Subcutaneous abdominal adipose tissue (tissue), 5 donors: ENCODE data around the gene PKN3.

Experiments
- H3K27ac ChIP-seq: one replicate; pipeline ENCODE4 v1.7.0; 2013; ENCODE audit warnings: low read depth, mild to moderate bottlenecking, inconsistent platforms, low read length, moderate library complexity
- H3K27me3 ChIP-seq, 5 donors: one replicate each; pipeline ENCODE4 v1.7.0; 2013; ENCODE audit warnings: low read length in 5 of 5, inconsistent platforms in 1 of 5; ENCODE audit not compliant: control insufficient read depth in 5 of 5, insufficient read depth in 4 of 5
- H3K36me3 ChIP-seq, 5 donors: one replicate each; pipeline ENCODE4 v1.7.0; 2013; ENCODE audit warnings: low read length in 5 of 5; ENCODE audit not compliant: control insufficient read depth in 5 of 5, insufficient read depth in 5 of 5
- H3K4me1 ChIP-seq, 5 donors: one replicate each; pipeline ENCODE4 v1.7.0; 2013; ENCODE audit warnings: low read length in 5 of 5, mild to moderate bottlenecking in 3 of 5, moderate library complexity in 1 of 5; ENCODE audit not compliant: control insufficient read depth in 5 of 5, insufficient read depth in 5 of 5
- H3K4me3 ChIP-seq, 5 donors: one replicate each; pipeline ENCODE4 v1.7.0; 2013; ENCODE audit warnings: low read length in 5 of 5, low read depth in 1 of 5
- H3K9ac ChIP-seq, 5 donors: one replicate each; pipeline ENCODE4 v1.7.0; 2013; ENCODE audit warnings: low read length in 5 of 5, mild to moderate bottlenecking in 4 of 5, moderate library complexity in 3 of 5
- H3K9me3 ChIP-seq, 5 donors: one replicate each; pipeline ENCODE4 v1.7.0; 2013; ENCODE audit warnings: low read length in 5 of 5; ENCODE audit not compliant: control insufficient read depth in 5 of 5
- donor health status: healthy.
- donor health status: healthy.
- donor health status: healthy.
- donor health status: healthy.
- donor health status: healthy.

The PKN3 gene

GRCh38 chr9:128715436-128715750 is 13.1 kb downstream of the PKN3 start:
- no peak overlapping the region for H3K9ac ChIP-seq
- H3K4me1 ChIP-seq = peaks cover 0 to 17% (median 11%) of the 10 kb centered on the region in 5 donors
- H3K4me3 ChIP-seq = no peak overlapping the region
- no peak overlapping the region for H3K27ac ChIP-seq
- no peaks in the 10 kb centered on the region for H3K9me3 ChIP-seq
- H3K27me3 ChIP-seq = no peaks in the 10 kb centered on the region
- peaks cover 0 to 44% (median 36%) of the 10 kb centered on the region in 5 donors for H3K36me3 ChIP-seq

DNA sequence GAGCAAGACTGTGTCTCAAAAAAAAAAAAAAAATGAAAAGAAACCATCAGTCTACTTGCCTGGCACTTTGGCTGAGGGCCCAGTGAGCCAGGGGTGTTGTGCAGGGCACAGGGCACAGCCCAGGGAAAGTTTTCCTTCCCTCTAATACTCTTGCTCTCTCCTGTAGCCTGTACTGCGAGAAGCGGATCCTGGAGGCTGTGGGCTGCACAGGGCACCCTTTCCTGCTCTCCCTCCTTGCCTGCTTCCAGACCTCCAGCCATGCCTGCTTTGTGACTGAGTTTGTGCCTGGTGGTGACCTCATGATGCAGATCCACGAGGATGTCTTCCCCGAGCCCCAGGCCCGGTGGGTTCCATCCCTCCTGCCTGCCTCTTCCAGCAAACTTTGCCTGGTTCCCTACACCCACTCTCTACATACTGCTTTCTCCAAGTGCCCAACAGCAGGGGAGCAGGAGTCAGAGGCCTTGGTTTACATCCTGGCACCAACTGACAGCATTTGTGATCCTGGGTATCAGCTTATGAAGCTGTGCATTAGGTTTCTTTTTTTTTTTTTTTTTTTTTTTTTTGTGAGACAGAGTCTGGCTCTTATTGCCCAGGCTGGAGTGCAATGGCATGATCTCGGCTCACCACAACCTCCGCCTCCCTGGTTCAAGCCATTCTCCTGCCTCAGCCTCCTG is 14.4 kb downstream of the PKN3 start:
- Histone ChIP-seq H3K9ac (no peak overlapping the region), H3K4me3 (no peak overlapping the region), H3K9me3 (no peaks in the 10 kb centered on the region), H3K27ac (no peak overlapping the region), H3K4me1 (peaks cover 0 to 17% (median 11%) of the 10 kb centered on the region in 5 donors), H3K27me3 (no peaks in the 10 kb centered on the region), H3K36me3 (peaks cover 0 to 56% (median 48%) of the 10 kb centered on the region in 5 donors)

DNA sequence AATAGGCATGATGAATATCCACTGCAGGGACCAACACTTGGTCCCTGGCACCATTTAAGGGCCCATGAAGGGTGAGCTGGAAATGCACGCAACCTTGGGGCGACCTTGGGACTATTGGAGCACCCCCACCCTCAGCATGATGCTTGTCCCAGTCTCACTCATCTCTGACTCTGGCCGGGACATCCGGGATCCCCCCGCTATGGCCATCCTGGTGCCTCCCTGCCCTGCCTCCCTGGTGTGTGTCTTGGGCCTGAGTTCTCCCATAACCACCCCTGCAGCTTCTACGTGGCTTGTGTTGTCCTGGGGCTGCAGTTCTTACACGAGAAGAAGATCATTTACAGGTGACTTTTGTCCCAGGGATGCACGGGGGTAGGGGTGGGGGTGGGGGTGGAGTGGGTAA is 15.7 kb downstream of the PKN3 start:
- H3K4me3 ChIP-seq = no peak overlapping the region
- H3K36me3 ChIP-seq = peaks cover 0 to 54% (median 40%) of the 10 kb centered on the region in 5 donors
- peaks cover 0 to 20% (median 13%) of the 10 kb centered on the region in 5 donors for H3K4me1 ChIP-seq
- H3K27ac ChIP-seq = no peak overlapping the region
- no peaks in the 10 kb centered on the region for H3K9me3 ChIP-seq
- H3K27me3 ChIP-seq = no peaks in the 10 kb centered on the region
- H3K9ac ChIP-seq = no peak overlapping the region

GRCh38 chr9:128718475-128718874 is 16.2 kb downstream of the PKN3 start:
- no peak overlapping the region for H3K4me3 ChIP-seq
- H3K36me3 ChIP-seq = peaks cover 0 to 50% (median 36%) of the 10 kb centered on the region in 5 donors
- H3K9ac ChIP-seq = no peak overlapping the region
- no peak overlapping the region for H3K27ac ChIP-seq
- H3K4me1 ChIP-seq = peaks cover 0 to 23% (median 18%) of the 10 kb centered on the region in 5 donors
- H3K27me3 ChIP-seq = no peaks in the 10 kb centered on the region
- H3K9me3 ChIP-seq = no peaks in the 10 kb centered on the region

DNA sequence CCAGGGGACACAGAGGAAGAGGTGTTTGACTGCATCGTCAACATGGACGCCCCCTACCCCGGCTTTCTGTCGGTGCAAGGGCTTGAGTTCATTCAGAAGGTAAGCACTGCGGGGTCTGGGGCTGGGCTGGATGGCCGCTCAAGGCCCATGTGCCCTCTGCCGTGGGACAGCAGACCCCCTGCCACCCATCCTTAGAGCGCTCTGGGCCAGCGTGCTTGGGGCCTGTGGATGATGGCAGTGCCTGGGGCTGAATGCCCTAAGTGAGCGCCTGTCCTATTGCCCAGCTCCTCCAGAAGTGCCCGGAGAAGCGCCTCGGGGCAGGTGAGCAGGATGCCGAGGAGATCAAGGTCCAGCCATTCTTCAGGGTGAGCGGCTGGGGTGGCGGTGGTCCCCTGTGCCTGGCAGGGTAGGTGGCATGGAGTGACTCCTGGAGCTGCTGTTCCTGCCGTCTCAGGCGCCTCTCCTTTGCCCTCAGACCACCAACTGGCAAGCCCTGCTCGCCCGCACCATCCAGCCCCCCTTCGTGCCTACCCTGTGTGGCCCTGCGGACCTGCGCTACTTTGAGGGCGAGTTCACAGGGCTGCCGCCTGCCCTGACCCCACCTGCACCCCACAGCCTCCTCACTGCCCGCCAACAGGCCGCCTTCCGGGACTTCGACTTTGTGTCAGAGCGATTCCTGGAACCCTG is 17.8 kb downstream of the PKN3 start:
- H3K27me3 ChIP-seq = no peaks in the 10 kb centered on the region
- no peaks in the 10 kb centered on the region for H3K9me3 ChIP-seq
- H3K36me3 ChIP-seq = peaks cover 0 to 35% (median 22%) of the 10 kb centered on the region in 5 donors
- no peak overlapping the region for H3K4me3 ChIP-seq
- no peak overlapping the region for H3K27ac ChIP-seq
- H3K9ac ChIP-seq = no peak overlapping the region
- H3K4me1 ChIP-seq = peaks cover 5 to 37% (median 31%) of the 10 kb centered on the region in 5 donors

- peaks cover 5 to 37% (median 31%) of the 10 kb centered on the region in 5 donors for H3K4me1 ChIP-seq
- no peak overlapping the region for H3K9ac ChIP-seq
- no peak overlapping the region for H3K4me3 ChIP-seq
- H3K36me3 ChIP-seq = peaks cover 0 to 31% (median 18%) of the 10 kb centered on the region in 5 donors
- H3K27ac ChIP-seq = no peak overlapping the region
- H3K27me3 ChIP-seq = no peaks in the 10 kb centered on the region
- H3K9me3 ChIP-seq = no peaks in the 10 kb centered on the region
These were observed 18.7 kb downstream of the PKN3 start for GRCh38 chr9:128720841-128721486.

DNA sequence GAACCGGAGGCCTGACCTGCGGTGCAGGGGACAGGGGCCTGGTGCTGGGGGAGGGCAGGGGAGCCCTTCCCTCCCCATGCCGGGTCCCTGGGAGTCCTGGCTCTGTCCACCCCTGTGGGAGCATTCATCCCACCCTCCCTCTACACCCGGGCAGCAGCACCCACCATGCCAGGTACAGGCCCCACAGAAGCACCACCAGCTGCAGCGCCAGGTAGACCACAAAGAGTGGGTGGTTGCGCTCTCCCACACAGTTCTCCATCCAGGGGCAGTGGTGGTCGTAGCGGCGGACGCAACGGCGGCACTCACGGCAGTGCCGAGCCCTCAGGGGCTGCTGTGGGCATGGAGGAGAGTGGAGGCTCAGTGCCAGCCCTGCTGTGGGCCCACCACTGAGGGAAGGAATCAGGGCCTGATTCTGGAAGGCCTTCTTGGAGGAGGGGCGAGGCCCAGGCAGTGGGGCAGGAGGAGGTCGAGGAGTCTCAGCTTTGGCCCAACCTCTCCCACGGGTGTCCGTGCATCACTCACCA is 19.2 kb downstream of the PKN3 start:
- Histone ChIP-seq H3K4me1 (peaks cover 5 to 35% (median 30%) of the 10 kb centered on the region in 5 donors), H3K27me3 (no peaks in the 10 kb centered on the region), H3K36me3 (peaks cover 0 to 31% (median 18%) of the 10 kb centered on the region in 5 donors), H3K27ac (no peak overlapping the region), H3K9ac (no peak overlapping the region), H3K9me3 (no peaks in the 10 kb centered on the region), H3K4me3 (no peak overlapping the region)

DNA sequence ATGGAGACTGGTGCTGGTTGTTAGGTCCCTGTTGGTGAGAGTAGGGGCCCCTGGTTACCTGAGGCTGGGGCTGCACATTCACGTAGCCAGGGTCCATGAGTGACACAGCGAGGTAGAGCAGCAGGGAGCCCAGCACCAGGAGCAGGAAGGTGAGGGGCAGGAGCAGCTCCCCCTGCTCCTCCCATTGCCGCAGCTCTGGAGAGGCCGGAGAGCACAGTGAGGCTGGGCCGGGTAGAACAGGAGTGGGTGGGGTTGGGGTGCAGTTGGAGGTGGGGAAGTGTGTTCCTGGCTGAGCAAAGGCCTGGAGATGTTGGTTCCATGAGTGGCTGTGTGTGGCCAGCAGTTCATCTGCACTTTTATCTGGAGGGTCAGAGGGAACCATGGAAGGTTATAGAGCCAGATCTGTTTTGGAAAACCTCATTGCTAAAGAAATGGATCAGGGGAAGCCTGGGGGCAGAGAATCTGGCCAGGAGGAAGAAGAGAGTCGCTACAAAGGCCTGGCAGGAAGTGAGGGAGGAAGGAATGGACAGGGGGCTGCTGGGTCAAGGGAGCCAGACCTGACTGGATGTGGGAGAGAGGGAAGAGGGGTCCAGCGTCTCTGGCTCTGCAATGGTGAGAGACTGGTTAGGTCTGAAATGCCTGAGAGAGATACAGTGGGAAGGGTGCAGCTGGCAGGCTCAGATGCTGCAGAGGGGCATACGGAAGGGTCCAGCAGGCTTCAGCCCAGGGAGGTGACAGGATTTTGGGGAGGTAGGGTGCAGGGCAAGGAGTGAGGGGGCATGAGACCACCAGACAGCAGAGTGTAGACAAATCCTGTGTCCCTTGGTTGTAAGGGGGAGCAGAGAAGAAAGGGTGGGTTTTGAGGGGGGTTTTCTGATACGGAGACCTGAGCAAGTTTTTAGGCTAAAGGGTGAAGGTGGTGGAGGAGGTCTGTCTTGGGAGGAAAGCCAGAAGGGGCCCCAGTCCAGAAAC is 20.4 kb downstream of the PKN3 start:
- Histone ChIP-seq H3K4me1 (peaks cover 5 to 29% (median 26%) of the 10 kb centered on the region in 5 donors), H3K9ac (peak overlapping the region in 1 of 5 donors; percentile 48), H3K27me3 (no peaks in the 10 kb centered on the region), H3K36me3 (peaks cover 0 to 31% (median 18%) of the 10 kb centered on the region in 5 donors), H3K27ac (no peak overlapping the region), H3K4me3 (peak overlapping the region in 2 of 5 donors; percentile 29 to 75), H3K9me3 (no peaks in the 10 kb centered on the region)

DNA sequence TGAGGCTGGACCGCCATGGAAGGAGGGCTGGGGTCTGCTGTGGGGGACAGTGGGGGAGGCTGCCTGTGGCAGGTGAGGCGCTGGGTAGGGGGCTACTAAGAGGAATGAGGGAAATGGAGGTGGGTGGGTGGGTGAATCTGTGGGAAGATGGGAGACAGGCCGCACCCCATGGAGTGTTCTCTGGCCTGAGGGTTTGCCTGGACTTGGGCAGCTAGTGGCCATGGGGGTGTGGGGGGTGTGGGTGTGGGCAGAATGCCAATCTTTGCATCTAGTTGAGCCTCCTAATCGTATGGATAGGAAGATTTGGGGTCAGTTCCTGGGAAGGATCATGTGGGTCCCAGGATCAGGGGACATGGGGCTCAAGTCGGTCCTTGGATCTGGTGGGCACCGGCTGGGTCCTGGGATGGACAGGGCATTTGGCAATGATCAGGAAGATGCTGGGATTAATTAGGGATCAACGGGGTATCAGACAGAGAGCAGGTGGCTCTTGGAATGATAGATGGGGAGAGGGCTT is 21.1 kb downstream of the PKN3 start:
- H3K36me3 ChIP-seq = peaks cover 0 to 29% (median 18%) of the 10 kb centered on the region in 5 donors
- peaks cover 5 to 29% (median 26%) of the 10 kb centered on the region in 5 donors for H3K4me1 ChIP-seq
- peak overlapping the region; percentile 75 to 82 (median 75) for H3K4me3 ChIP-seq
- H3K9ac ChIP-seq = peak overlapping the region; percentile 48 to 71 (median 56)
- H3K27ac ChIP-seq = peak overlapping the region; percentile 30
- no peaks in the 10 kb centered on the region for H3K27me3 ChIP-seq
- H3K9me3 ChIP-seq = no peaks in the 10 kb centered on the region
